Spleen (tissue), 11 donors: ENCODE measurements around the gene ZNF605. TPM values are rescaled to one million over a fixed set of nuclear protein-coding genes. Genes with fewer than 3 reads are reported as not detected.
A peak's percentile ranks its signal among the peaks of the same experiment; 100 is the strongest.

Experiments
- DNase-seq: peaks from one replicate; pipeline ENCODE4 v3.0.0-alpha.2; 2020
- H3K27ac ChIP-seq, 8 donors: fragments of 200-600 bp; sonication (generic) in 7 of 8; 1 replicate in 4 of 8; 2 replicates in 4 of 8; pipeline versions ENCODE4 v1.5.0 to v1.8.0; 2016 to 2021; ENCODE audit warnings: inconsistent platforms in 4 of 8, mild to moderate bottlenecking in 4 of 8, moderate library complexity in 1 of 8
- H3K27me3 ChIP-seq, 7 donors: fragments of 200-600 bp; sonication (generic) in 6 of 7; replicated peaks in 1 of 7; 1 replicate in 4 of 7; 2 replicates in 3 of 7; pipeline versions ENCODE4 v1.5.0 to v1.8.0; 2016 to 2021; ENCODE audit warnings: inconsistent platforms in 3 of 7, mild to moderate bottlenecking in 1 of 7
- H3K36me3 ChIP-seq, 6 donors: fragments of 200-600 bp; sonication (generic) in 5 of 6; 1 replicate in 4 of 6; 2 replicates in 2 of 6; pipeline versions ENCODE4 v1.5.0 to v1.8.0; 2016 to 2021; ENCODE audit warnings: inconsistent platforms in 2 of 6
- H3K4me1 ChIP-seq, 6 donors: fragments of 200-600 bp; sonication (generic) in 5 of 6; 1 replicate in 3 of 6; 2 replicates in 3 of 6; pipeline versions ENCODE4 v1.5.0 to v1.8.0; 2016 to 2021; ENCODE audit warnings: inconsistent platforms in 3 of 6
- H3K4me3 ChIP-seq, 8 donors: fragments of 200-600 bp; sonication (generic) in 7 of 8; 1 replicate in 4 of 8; 2 replicates in 4 of 8; pipeline versions ENCODE4 v1.5.0 to v1.8.0; 2016 to 2021; ENCODE audit warnings: inconsistent platforms in 4 of 8, mild to moderate bottlenecking in 4 of 8, moderate library complexity in 2 of 8
- H3K9me3 ChIP-seq, 8 donors: fragments of 200-600 bp; sonication (generic) in 7 of 8; 1 replicate in 4 of 8; 2 replicates in 4 of 8; pipeline versions ENCODE4 v1.5.0 to v1.8.0; 2016 to 2021; ENCODE audit warnings: inconsistent platforms in 4 of 8
- POLR2A ChIP-seq, 3 donors: fragments of 450-650 bp; IDR thresholded peaks; one replicate each; pipeline ENCODE4 v1.5.1; 2017; ENCODE audit warnings: antibody characterized with exemption in 3 of 3, mild to moderate bottlenecking in 1 of 3
- POLR2AphosphoS5 ChIP-seq, 3 donors: sonication (generic); formaldehyde crosslinking; IDR thresholded peaks; one replicate each; pipeline ENCODE4 v1.5.1; 2017; ENCODE audit warnings: antibody characterized with exemption in 3 of 3
- WGBS, 5 donors: extraction: QIAGEN DNeasy Blood & Tissue Kit in 3 of 5; methylation state at CpG; one replicate each; pipeline versions ENCODE4 v1.1.5 to v1.1.7; 2013 to 2018; 5-methylcytosine and 5-hydroxymethylcytosine counted together
- intact Hi-C: fragments of 100-400 bp; cut with DNase I; formaldehyde crosslinking; loops from one replicate; pipeline ENCODE4 v1.15.0; 2023; ENCODE audit warnings: low total_unique reads
- polyA plus RNA-seq, 3 donors: library from polyadenylated mRNA; stranded (reverse); fragments of 200-250 nt; gene quantifications; one replicate each; pipeline ENCODE4 v1.2.1, GENCODE V29; 2013
- total RNA-seq, 7 donors: library from RNA; depleted of rRNA in 3 of 7; stranded (reverse); fragments of >200 nt in 3 of 7; fragmentation: NEBNext Ultra II Directional in 4 of 7; extraction: Animal tissue kit (Norgen Biotek cat#: 25700) in 4 of 7; gene quantifications; one replicate each; pipeline versions ENCODE4 v1.1.0 to v1.2.1, GENCODE V29; 2016 to 2021
- TF ChIP-seq, protein P1 (sequence below), 11 experiments: fragments of 200-600 bp in 7 of 11; fragments of 450-650 bp in 4 of 11; sonication (generic) in 4 of 11; IDR thresholded peaks in 8 of 11; conservative IDR thresholded peaks in 3 of 11; 1 replicate in 7 of 11; 2 replicates in 4 of 11; pipeline versions ENCODE4 v1.4.0 to v1.8.0; 2016 to 2021; ENCODE audit warnings: antibody characterized with exemption in 11 of 11, inconsistent platforms in 4 of 11, mild to moderate bottlenecking in 1 of 11
- donor health status: healthy with polysubstance abuse.
- donor health status: DM: no; HTN: no; CAD: no; lungs with moderate emphysema.
- donor health status: DM: no; HTN: no; CAD: no.
- donor health status: Bipolar disorder and iron deficiency.
- donor health status: healthy.
- donor health status: DM: no; HTN: no; CAD: no.
- donor health status: DM: yes; HTN: yes; CAD: no.

The ZNF605 gene
- total and polyA plus RNA-seq, 10 donors, result 1.6 to 18.9 (median 12.2) TPM

DNA sequence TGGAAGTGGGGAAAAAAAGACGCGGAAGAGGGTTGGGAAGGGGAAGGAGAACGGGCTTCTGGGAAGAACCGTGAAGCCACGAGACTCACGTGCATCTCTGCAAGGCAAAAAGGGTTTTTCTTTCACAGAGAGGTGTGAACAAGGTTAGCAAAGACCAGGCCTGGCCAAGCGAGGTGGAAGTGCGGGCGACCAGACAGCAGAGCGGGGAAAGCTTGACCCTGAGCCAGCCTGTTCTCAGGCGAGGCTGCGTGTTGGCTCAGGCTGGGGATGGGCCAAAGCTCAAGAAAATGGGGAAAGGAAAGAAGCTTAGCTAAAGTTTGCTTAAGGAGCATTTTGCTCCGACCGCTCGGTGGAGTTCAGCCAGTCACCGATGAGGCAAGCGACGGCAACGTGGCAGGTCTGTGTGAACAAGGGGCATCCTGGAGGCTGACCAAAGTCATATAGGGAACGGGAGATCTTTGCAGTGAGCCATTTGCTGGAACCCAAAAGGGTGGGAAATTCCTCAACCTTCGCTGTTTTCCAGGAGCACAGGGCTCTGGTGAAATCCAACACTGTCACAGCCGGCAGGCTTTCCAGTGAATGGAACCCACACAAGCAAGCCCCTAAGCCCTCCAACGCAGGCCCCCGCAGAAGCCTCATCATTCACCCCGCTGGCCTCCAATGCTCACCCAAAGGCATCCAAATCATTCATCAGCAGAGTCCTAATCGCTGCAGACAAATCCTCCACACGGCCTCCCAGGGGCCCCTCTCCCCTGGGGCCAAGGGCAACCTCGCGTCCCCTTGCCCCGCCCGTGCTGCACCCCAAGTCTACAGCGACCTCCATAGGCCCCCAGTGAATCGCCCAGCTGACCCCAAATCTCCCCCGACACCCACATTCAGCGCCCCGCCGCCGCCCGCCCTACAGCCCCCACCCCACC, 754 bp downstream of the ZNF605 start:
- TF ChIP-seq POLR2A (IDR thresholded peaks at IDR 0.05) (no peak), POLR2AphosphoS5 (IDR thresholded peaks at IDR 0.05) (no peak)
- TF ChIP-seq, protein P1, sequence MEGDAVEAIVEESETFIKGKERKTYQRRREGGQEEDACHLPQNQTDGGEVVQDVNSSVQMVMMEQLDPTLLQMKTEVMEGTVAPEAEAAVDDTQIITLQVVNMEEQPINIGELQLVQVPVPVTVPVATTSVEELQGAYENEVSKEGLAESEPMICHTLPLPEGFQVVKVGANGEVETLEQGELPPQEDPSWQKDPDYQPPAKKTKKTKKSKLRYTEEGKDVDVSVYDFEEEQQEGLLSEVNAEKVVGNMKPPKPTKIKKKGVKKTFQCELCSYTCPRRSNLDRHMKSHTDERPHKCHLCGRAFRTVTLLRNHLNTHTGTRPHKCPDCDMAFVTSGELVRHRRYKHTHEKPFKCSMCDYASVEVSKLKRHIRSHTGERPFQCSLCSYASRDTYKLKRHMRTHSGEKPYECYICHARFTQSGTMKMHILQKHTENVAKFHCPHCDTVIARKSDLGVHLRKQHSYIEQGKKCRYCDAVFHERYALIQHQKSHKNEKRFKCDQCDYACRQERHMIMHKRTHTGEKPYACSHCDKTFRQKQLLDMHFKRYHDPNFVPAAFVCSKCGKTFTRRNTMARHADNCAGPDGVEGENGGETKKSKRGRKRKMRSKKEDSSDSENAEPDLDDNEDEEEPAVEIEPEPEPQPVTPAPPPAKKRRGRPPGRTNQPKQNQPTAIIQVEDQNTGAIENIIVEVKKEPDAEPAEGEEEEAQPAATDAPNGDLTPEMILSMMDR (IDR thresholded peaks at IDR 0.05 in 8 of 11, conservative IDR thresholded peaks at IDR 0.05 in 3 of 11), result no peak

DNA sequence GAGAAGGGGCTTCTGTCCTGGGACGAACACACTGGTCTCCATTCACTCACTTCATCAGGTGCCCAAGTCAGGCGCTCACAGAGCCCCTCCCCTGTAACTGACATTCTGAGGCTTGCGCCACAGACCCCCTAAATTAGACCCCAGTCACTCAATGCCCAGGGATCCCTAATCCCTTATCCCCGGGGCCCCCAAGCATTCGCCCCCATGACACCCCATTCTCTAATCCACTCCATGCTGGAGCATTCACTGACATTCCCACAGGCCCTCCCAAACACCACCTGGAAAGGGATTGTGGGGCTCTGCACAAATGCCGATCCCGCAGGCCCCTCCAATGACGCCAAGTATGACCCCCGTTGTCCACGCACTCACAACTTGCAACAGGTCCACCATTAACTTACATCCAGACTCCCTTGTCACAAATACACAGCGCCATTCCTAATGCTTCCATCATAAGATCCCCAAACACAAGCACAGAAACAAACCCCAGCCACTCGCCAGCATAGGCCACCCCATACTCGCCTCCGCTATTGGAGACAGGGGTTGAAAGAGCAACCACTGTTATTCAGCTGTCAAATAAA, 1.5 kb downstream of the ZNF605 start:
- peak; percentile 61 for DNase-seq
- Histone ChIP-seq H3K27ac (peak overlapping the region in 3 of 8 donors; percentile 93 to 96 (median 95)), H3K4me1 (peaks cover 7 to 33% (median 23%) of the 10 kb centered on the region in 6 donors), H3K9me3 (peaks cover 0 to 46% (median 42%) of the 10 kb centered on the region in 8 donors), H3K36me3 (peaks cover 0 to 18% (median 2%) of the 10 kb centered on the region in 6 donors), H3K4me3 (peak overlapping the region in 4 of 8 donors; percentile 74 to 81 (median 76)), H3K27me3 (no peaks in the 10 kb centered on the region)
- TF ChIP-seq, protein P1 (IDR thresholded peaks at IDR 0.05 in 8 of 11, conservative IDR thresholded peaks at IDR 0.05 in 3 of 11), result no peak
- no peak for TF ChIP-seq POLR2AphosphoS5 (IDR thresholded peaks at IDR 0.05)
- TF ChIP-seq POLR2A (IDR thresholded peaks at IDR 0.05), result no peak
- intact Hi-C loops, result no loop called here
- 91 to 96% (median 95%) methylated on average over 14 of the region's 14 CpGs for WGBS, 5 donors

More for the DNA sequence above, 754 bp downstream of the ZNF605 start:
- Histone ChIP-seq H3K27me3 (no peaks in the 10 kb centered on the region), H3K27ac (peak overlapping the region; percentile 84 to 96 (median 90)), H3K4me1 (peaks cover 7 to 38% (median 23%) of the 10 kb centered on the region in 6 donors), H3K4me3 (peak overlapping the region; percentile 51 to 81 (median 76)), H3K9me3 (peaks cover 0 to 41% (median 34%) of the 10 kb centered on the region in 8 donors), H3K36me3 (peaks cover 0 to 12% (median 0%) of the 10 kb centered on the region in 6 donors)
- peak; percentile 78 for DNase-seq
- intact Hi-C loops, result no loop called here
- 27 to 51% (median 30%) methylated on average over 30 to 39 of the region's 39 CpGs for WGBS, 5 donors

DNA sequence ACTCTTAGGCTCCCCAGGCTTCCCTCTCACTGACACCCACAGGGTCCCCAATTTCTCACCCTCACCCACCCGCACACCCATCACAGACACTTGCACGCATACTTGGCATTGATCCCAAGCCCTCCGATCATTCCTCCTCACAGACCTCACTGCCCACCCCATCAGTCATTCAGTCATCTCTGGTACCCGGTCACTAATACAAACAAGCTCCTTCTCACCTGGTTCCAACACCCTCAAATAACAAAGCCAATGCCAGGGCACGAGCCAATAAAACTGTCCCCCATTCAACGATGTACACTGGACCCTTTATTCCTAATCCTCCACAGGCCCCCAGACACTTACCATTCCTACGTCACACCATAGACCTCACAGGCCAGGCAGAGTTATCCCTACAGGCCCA, 2.3 kb downstream of the ZNF605 start:
- no peak overlapping the region for H3K27ac ChIP-seq
- intact Hi-C loops, result no loop called here
- no peak overlapping the region for H3K4me3 ChIP-seq
- TF ChIP-seq, protein P1 (IDR thresholded peaks at IDR 0.05 in 8 of 11, conservative IDR thresholded peaks at IDR 0.05 in 3 of 11), result no peak
- TF ChIP-seq POLR2AphosphoS5 (IDR thresholded peaks at IDR 0.05) (no peak), POLR2A (IDR thresholded peaks at IDR 0.05) (no peak)
- peaks cover 7 to 33% (median 23%) of the 10 kb centered on the region in 6 donors for H3K4me1 ChIP-seq
- WGBS, 5 donors, result 91 to 98% (median 97%) methylated on average over 7 of the region's 7 CpGs
- peaks cover 0 to 54% (median 50%) of the 10 kb centered on the region in 8 donors for H3K9me3 ChIP-seq
- H3K27me3 ChIP-seq, result no peaks in the 10 kb centered on the region
- H3K36me3 ChIP-seq, result peaks cover 0 to 26% (median 7%) of the 10 kb centered on the region in 6 donors
- DNase-seq, result no peak

DNA sequence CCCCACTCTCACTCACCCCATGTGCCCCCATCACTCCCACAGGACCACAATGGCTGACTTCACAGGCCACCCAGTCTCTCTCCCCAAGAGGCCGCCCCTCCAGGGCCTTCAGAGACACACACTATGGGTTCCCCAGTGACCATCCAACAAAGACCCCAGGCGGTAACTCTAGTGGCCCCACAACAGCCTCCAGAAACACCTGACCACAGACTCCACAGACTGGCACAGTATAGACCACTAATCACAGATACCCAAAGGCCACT, 3.0 kb downstream of the ZNF605 start:
- no peak overlapping the region for H3K4me3 ChIP-seq
- H3K27me3 ChIP-seq, result no peaks in the 10 kb centered on the region
- 96 to 100% (median 98%) methylated on average over 2 of the region's 2 CpGs for WGBS, 5 donors
- intact Hi-C loops, result no loop called here
- H3K4me1 ChIP-seq, result peaks cover 7 to 29% (median 23%) of the 10 kb centered on the region in 6 donors
- H3K27ac ChIP-seq, result no peak overlapping the region
- peaks cover 0 to 60% (median 56%) of the 10 kb centered on the region in 8 donors for H3K9me3 ChIP-seq
- H3K36me3 ChIP-seq, result peaks cover 0 to 32% (median 14%) of the 10 kb centered on the region in 6 donors
- TF ChIP-seq POLR2AphosphoS5 (IDR thresholded peaks at IDR 0.05) (no peak), POLR2A (IDR thresholded peaks at IDR 0.05) (no peak)
- TF ChIP-seq, protein P1 (IDR thresholded peaks at IDR 0.05 in 8 of 11, conservative IDR thresholded peaks at IDR 0.05 in 3 of 11), result no peak
- peak; percentile 52 for DNase-seq
